ENCODE measurements around the gene PLIN4. TPM values are rescaled to one million over a fixed set of nuclear protein-coding genes. Genes with fewer than 3 reads are reported as not detected.
"Not testable (repeated sequence)": the region's sequence is repeated elsewhere in the genome, so short reads cannot be mapped to it uniquely, and the experiment has no call there.

PLIN4 gene, protein sequence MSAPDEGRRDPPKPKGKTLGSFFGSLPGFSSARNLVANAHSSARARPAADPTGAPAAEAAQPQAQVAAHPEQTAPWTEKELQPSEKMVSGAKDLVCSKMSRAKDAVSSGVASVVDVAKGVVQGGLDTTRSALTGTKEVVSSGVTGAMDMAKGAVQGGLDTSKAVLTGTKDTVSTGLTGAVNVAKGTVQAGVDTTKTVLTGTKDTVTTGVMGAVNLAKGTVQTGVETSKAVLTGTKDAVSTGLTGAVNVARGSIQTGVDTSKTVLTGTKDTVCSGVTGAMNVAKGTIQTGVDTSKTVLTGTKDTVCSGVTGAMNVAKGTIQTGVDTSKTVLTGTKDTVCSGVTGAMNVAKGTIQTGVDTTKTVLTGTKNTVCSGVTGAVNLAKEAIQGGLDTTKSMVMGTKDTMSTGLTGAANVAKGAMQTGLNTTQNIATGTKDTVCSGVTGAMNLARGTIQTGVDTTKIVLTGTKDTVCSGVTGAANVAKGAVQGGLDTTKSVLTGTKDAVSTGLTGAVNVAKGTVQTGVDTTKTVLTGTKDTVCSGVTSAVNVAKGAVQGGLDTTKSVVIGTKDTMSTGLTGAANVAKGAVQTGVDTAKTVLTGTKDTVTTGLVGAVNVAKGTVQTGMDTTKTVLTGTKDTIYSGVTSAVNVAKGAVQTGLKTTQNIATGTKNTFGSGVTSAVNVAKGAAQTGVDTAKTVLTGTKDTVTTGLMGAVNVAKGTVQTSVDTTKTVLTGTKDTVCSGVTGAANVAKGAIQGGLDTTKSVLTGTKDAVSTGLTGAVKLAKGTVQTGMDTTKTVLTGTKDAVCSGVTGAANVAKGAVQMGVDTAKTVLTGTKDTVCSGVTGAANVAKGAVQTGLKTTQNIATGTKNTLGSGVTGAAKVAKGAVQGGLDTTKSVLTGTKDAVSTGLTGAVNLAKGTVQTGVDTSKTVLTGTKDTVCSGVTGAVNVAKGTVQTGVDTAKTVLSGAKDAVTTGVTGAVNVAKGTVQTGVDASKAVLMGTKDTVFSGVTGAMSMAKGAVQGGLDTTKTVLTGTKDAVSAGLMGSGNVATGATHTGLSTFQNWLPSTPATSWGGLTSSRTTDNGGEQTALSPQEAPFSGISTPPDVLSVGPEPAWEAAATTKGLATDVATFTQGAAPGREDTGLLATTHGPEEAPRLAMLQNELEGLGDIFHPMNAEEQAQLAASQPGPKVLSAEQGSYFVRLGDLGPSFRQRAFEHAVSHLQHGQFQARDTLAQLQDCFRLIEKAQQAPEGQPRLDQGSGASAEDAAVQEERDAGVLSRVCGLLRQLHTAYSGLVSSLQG (N-terminal part only)
- total RNA-seq: 1 to 10 TPM; 1.4 to 6.7 (median 2.4) TPM

DNA sequence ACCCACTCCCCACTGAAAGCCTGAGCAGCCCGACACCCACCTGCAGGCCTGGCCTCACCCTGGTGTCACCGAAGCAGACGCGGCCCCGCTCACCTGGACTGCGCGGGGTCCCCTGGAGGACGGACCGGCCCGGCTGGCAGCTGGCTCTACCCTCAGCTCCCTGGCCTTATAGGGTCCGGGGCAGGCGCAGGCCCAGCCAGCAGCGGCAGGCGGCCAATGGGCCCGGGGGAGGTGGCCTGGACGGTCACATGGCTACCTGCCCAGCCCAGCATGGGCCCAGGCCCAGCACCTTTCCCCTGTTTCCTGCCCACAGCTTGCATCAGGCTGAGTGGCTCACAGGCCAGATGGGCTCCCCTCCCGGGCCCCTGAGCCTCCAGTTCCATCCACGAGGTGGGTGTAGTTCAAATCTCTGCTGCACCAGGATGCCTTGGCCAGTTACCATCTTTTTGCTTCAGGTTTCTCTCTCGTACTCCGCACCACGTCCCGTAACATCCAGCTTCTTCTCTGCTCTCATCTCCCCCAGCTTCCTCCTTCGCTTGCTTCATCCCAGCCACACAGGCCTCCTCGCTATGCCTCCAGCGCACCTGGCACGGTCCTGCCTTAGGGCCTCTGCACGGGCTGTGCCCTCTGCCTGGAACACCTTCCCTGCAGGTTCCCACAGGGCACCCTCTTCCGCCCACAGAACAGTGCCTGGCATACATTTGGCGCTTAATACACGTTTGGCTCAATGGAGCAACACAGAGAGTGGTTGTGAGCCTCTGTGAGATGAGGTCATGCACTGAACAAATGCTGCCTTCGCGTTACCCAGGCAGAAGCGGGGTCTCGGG, at the start of gene PLIN4:
Gene PLIN4 (minus strand): TSS at position 142 of the 827 bp plus-strand sequence. CDS start 214 bp downstream, outside the sequence.
- Histone ChIP-seq H3K4me3 (peak within 1 kb of the TSS in 3 of 4 donors; percentile 31 to 59 (median 33)), H3K36me3 (no peaks in the 10 kb centered on the region), H3K4me1 (peaks cover 18 to 26% (median 20%) of the 10 kb centered on the region in 3 donors), H3K9me3 (no peaks in the 10 kb centered on the region), H3K27ac (peak within 1 kb of the TSS; percentile 72 to 87 (median 77)), H3K27me3 (peaks cover 0 to 17% (median 0%) of the 10 kb centered on the region in 4 donors)
- TF ChIP-seq POLR2A (IDR thresholded peaks at IDR 0.05): peak in 2 of 4 donors; percentile 60
- TF ChIP-seq, protein P1, sequence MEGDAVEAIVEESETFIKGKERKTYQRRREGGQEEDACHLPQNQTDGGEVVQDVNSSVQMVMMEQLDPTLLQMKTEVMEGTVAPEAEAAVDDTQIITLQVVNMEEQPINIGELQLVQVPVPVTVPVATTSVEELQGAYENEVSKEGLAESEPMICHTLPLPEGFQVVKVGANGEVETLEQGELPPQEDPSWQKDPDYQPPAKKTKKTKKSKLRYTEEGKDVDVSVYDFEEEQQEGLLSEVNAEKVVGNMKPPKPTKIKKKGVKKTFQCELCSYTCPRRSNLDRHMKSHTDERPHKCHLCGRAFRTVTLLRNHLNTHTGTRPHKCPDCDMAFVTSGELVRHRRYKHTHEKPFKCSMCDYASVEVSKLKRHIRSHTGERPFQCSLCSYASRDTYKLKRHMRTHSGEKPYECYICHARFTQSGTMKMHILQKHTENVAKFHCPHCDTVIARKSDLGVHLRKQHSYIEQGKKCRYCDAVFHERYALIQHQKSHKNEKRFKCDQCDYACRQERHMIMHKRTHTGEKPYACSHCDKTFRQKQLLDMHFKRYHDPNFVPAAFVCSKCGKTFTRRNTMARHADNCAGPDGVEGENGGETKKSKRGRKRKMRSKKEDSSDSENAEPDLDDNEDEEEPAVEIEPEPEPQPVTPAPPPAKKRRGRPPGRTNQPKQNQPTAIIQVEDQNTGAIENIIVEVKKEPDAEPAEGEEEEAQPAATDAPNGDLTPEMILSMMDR (IDR thresholded peaks at IDR 0.05): no peak
- DNase-seq: no peak
- intact Hi-C loops (cut with DNase I): no loop called here
- 17 to 21% methylated on average over 10 to 15 of the region's 34 CpGs for WGBS, 2 donors

DNA sequence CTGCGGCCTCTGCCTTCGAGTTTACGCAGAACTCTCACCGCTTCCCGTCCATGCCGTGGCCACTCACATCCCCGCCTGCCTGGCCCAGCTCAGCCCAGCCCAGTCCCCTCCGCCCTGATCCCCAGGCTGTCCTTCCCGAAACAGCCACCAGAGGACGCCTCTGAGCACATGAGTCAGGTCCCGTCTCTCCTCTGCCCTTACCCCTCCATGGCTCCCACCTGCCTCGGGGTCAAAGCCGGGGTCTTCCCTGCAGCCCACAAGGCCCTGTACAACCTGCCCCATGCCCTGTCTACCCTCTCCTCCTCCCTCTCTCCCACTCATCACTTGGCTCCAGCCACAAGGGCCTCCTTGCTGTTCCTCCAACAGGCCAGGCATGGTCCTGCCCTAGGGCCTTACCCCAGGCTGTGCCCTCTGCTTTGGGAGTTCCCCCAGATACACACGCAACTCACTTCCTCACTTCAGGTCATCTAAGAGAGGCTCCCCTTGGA, 49.3 kb upstream of the PLIN4 start:
- WGBS, 2 donors: 50 to 62% methylated on average over 13 to 14 of the region's 14 CpGs
- no peak for DNase-seq
- Histone ChIP-seq H3K4me1 (no peaks in the 10 kb centered on the region), H3K27ac (peak overlapping the region in 1 of 4 donors; percentile 31), H3K27me3 (peaks cover 0 to 27% (median 0%) of the 10 kb centered on the region in 4 donors), H3K9me3 (no peaks in the 10 kb centered on the region), H3K4me3 (no peak overlapping the region), H3K36me3 (no peaks in the 10 kb centered on the region)
- TF ChIP-seq, protein P1 (IDR thresholded peaks at IDR 0.05): peak in 5 of 6 experiments; percentile 56 to 80 (median 67)
- TF ChIP-seq POLR2A (IDR thresholded peaks at IDR 0.05): no peak
- intact Hi-C loops (cut with DNase I): no loop called here

DNA sequence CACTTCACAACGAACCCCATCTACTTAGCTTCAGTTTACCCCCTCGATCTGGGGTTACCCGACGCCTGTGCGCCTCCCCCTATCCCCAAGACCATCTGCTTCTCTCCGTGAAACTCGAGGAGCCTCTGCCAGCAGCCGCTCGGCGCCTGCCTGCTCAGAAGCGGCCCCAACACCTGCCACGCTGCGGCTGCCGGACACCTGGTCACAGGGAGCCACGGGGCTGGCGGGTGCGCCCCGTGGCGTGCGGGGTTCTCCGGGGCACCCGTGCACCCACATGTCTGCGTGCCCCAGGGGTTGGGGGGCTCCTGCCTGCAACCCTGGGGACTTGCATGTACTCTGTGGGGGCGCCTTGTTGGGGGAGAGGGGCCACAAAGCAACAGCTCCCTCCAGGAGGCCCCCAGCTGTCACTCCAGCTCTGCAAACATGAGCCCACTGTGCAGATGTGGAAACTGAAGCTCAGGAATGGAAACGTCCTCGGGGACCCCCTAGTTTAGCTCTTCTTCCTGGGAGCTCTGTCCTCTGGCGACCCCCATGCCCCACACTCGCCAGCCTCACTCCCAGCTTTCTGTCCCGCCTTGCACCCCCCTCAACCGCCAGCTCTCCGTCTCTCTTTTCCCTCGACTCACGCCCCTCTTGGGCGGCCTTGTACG, 48.2 kb upstream of the PLIN4 start:
- intact Hi-C loops (cut with DNase I): no loop called here
- H3K27me3 ChIP-seq: peaks cover 0 to 25% (median 0%) of the 10 kb centered on the region in 4 donors
- H3K4me1 ChIP-seq: no peaks in the 10 kb centered on the region
- H3K27ac ChIP-seq: no peak overlapping the region
- 71 to 85% methylated on average over 15 to 18 of the region's 35 CpGs for WGBS, 2 donors
- no peak for DNase-seq
- no peak overlapping the region for H3K4me3 ChIP-seq
- TF ChIP-seq, protein P1 (IDR thresholded peaks at IDR 0.05): no peak
- no peak for TF ChIP-seq POLR2A (IDR thresholded peaks at IDR 0.05)
- H3K36me3 ChIP-seq: no peaks in the 10 kb centered on the region
- no peaks in the 10 kb centered on the region for H3K9me3 ChIP-seq

DNA sequence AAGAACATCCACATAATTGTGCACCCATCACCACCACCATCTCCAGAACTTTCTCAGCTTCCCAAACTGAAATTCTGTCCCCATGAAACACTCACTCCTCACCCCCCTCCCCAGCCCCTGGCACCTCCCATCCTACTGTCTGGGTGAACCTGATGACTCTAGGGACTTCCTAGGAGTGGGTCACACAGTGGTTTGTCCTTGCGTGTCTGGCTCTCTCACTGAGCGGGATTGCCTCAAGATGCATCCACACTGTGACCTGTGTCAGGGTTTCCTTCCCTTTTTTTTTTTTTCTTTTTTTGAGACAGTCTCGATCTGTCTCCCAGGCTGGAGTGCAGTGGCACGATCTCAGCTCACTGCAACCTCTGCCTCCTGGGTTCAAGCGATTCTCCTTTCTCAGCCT, 45.3 kb upstream of the PLIN4 start:
- H3K4me3 ChIP-seq; H3K4me1 ChIP-seq; H3K36me3 ChIP-seq; intact Hi-C loops (cut with DNase I); DNase-seq; H3K9me3 ChIP-seq; H3K27ac ChIP-seq: not testable (repeated sequence)
- 70 to 79% methylated on average over 4 to 5 of the region's 5 CpGs for WGBS, 2 donors
- H3K27me3 ChIP-seq: peaks cover 0 to 20% (median 0%) of the 10 kb centered on the region in 4 donors

DNA sequence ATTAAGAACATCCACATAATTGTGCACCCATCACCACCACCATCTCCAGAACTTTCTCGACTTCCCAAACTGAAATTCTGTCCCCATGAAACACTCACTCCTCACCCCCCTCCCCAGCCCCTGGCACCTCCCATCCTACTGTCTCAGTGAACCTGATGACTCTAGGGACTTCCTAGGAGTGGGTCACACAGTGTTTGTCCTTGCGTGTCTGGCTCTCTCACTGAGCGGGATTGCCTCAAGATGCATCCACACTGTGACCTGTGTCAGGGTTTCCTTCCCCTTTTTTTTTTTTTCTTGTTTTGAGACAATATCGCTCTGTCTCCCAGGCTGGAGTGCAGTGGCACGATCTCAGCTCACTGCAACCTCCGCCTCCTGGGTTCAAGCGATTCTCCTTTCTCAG, 43.8 kb upstream of the PLIN4 start:
- peaks cover 0 to 13% (median 8%) of the 10 kb centered on the region in 3 donors for H3K4me1 ChIP-seq
- H3K4me3 ChIP-seq; H3K27ac ChIP-seq; intact Hi-C loops (cut with DNase I); H3K36me3 ChIP-seq; DNase-seq; H3K9me3 ChIP-seq: not testable (repeated sequence)
- H3K27me3 ChIP-seq: peaks cover 0 to 19% (median 0%) of the 10 kb centered on the region in 4 donors
- 67 to 74% methylated on average over 6 to 7 of the region's 7 CpGs for WGBS, 2 donors
